CD4-positive, alpha-beta T cell treated with Interleukin-4 for 1 hour (primary cell): ENCODE results near the gene PIGP.
"Not testable (repeated sequence)": the region's sequence is repeated elsewhere in the genome, so short reads cannot be mapped to it uniquely, and the experiment has no call there.

Experiments
- DNase-seq, 2 donors: peaks; one replicate each; pipeline ENCODE4 v3.0.0-alpha.2; 2020 to 2022

Gene PIGP

GRCh38 chr21:37075214-37075770 lies 2.4 kb upstream of the PIGP start:
- DNase-seq = no peak

- no peak for DNase-seq
These were observed 1.7 kb upstream of the PIGP start for GRCh38 chr21:37074546-37074945.

- no peak for DNase-seq
These were observed 1.3 kb upstream of the PIGP start for GRCh38 chr21:37074197-37074510.

- DNase-seq = peak; percentile 69 to 85
These were observed 736 bp upstream of the PIGP start for GRCh38 chr21:37073417-37074196.

GRCh38 chr21:37072274-37072987 lies 440 bp downstream of the PIGP start:
- peak in 1 of 2 donors; percentile 82 for DNase-seq

GRCh38 chr21:37071561-37072273 lies 1.2 kb downstream of the PIGP start:
- DNase-seq = peak in 1 of 2 donors; percentile 5

- DNase-seq = no peak
These were observed 7.2 kb downstream of the PIGP start for GRCh38 chr21:37065561-37066177.

- DNase-seq = no peak
These were observed 8.0 kb downstream of the PIGP start for GRCh38 chr21:37064841-37065240.

- DNase-seq = no peak
These were observed 9.4 kb downstream of the PIGP start for GRCh38 chr21:37063433-37063832.

GRCh38 chr21:37062593-37062935 lies 10.3 kb downstream of the PIGP start:
- no peak for DNase-seq

GRCh38 chr21:37061926-37062592 lies 10.8 kb downstream of the PIGP start:
- no peak for DNase-seq

GRCh38 chr21:37060296-37060695 lies 12.6 kb downstream of the PIGP start:
- no peak for DNase-seq

- DNase-seq = no peak
These were observed 13.7 kb downstream of the PIGP start for GRCh38 chr21:37059181-37059580.

GRCh38 chr21:37058261-37058660 lies 14.6 kb downstream of the PIGP start:
- no peak for DNase-seq

GRCh38 chr21:37057614-37058013 lies 15.3 kb downstream of the PIGP start:
- DNase-seq = no peak

GRCh38 chr21:37055271-37055855 lies 17.5 kb downstream of the PIGP start:
- DNase-seq = no peak

GRCh38 chr21:37049741-37050140 lies 23.1 kb downstream of the PIGP start:
- DNase-seq = not testable (repeated sequence)

GRCh38 chr21:37047079-37047478 lies 25.8 kb downstream of the PIGP start:
- DNase-seq = no peak

- no peak for DNase-seq
These were observed 27.3 kb downstream of the PIGP start for GRCh38 chr21:37045556-37045955.

GRCh38 chr21:37045149-37045548 lies 27.7 kb downstream of the PIGP start:
- peak; percentile 12 to 19 for DNase-seq

GRCh38 chr21:37044643-37045042 lies 28.2 kb downstream of the PIGP start:
- DNase-seq = no peak

GRCh38 chr21:37043818-37044217 lies 29.1 kb downstream of the PIGP start:
- no peak for DNase-seq
